ENCODE measurements around the gene SRPX.

The SRPX gene

GRCh38 chrX:38106991-38107655, 113.5 kb downstream of the SRPX start:
- ChIA-PET POLR2A (no interaction called here), CTCF (no interaction called here)
- no peak for DNase-seq (ENCODE audit: extremely low spot score)
- no peak for TF ChIP-seq CTCF (IDR thresholded peaks at IDR 0.05; ENCODE audit: control extremely low read depth, extremely low read depth, low read depth, missing control alignments)

- CTCF ChIA-PET, result no interaction called here
- no peak for DNase-seq (ENCODE audit: extremely low spot score)
- POLR2A ChIA-PET, result no interaction called here
- TF ChIP-seq CTCF (IDR thresholded peaks at IDR 0.05; ENCODE audit: control extremely low read depth, extremely low read depth, low read depth, missing control alignments), result no peak
Observed at GRCh38 chrX:38105216-38105725, 115.4 kb downstream of the SRPX start.

GRCh38 chrX:38103857-38104812, 116.5 kb downstream of the SRPX start:
- DNase-seq (ENCODE audit: extremely low spot score), result no peak
- ChIA-PET POLR2A (no interaction called here), CTCF (no interaction called here)
- no peak for TF ChIP-seq CTCF (IDR thresholded peaks at IDR 0.05; ENCODE audit: control extremely low read depth, extremely low read depth, low read depth, missing control alignments)

- ChIA-PET POLR2A (no interaction called here), CTCF (no interaction called here)
- TF ChIP-seq CTCF (IDR thresholded peaks at IDR 0.05; ENCODE audit: control extremely low read depth, extremely low read depth, low read depth, missing control alignments), result no peak
- DNase-seq (ENCODE audit: extremely low spot score), result no peak
Observed at GRCh38 chrX:38102875-38103274, 117.8 kb downstream of the SRPX start.

- DNase-seq (ENCODE audit: extremely low spot score), result no peak
- ChIA-PET POLR2A (no interaction called here), CTCF (no interaction called here)
- TF ChIP-seq CTCF (IDR thresholded peaks at IDR 0.05; ENCODE audit: control extremely low read depth, extremely low read depth, low read depth, missing control alignments), result no peak
Observed at GRCh38 chrX:38102240-38102639, 118.4 kb downstream of the SRPX start.

GRCh38 chrX:38099688-38100087, 121.0 kb downstream of the SRPX start:
- no peak for DNase-seq (ENCODE audit: extremely low spot score)
- POLR2A ChIA-PET, result no interaction called here
- CTCF ChIA-PET, result no interaction called here
- TF ChIP-seq CTCF (IDR thresholded peaks at IDR 0.05; ENCODE audit: control extremely low read depth, extremely low read depth, low read depth, missing control alignments), result no peak
